Effector CD8-positive, alpha-beta T cell (primary cell): Measurements from ENCODE around the gene PTPRU.

ENCODE experiments used
- DNase-seq: peaks from one replicate; lab custom pipeline; 2025; lab: John Stamatoyannopoulos, UW

Gene PTPRU

DNA sequence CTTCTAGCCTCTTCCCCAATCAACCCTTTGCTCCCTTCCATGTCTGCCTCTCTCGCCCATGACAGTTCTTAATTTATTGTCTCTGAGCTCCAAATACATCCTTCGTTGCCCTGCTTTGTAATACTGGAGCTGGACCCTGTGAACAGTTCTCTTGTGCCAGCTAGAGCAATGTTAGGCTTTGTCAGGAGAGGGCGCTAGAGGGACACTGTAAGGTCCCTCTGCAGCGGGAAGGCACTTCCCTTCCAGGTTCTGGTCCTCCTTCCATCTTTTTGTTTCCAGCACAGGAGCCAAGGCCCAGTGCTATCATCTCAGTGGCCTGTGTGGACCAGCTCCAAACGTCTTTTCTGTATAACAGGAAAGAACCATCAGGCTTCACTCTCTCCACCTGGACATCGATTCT, 95.9 kb downstream of the PTPRU start:
- DNase-seq = no peak

DNA sequence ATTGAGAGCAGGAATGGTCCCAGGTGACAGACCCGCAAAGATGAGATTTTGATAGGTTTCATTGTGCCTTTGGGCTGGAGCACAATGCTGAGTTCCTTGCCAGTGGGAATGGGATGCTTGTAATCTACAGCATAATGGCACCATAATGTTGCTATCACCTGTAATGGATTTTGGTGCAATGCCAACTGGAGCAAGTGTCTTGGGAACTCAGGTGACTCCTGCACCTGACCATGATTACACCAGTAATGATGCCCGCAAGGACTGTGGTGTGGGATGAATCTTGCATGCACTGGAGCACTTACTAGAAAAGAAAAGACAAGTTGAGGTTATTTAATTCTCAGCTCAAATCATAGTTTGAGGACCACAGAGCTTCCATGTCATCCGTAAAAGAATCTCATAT, 96.7 kb downstream of the PTPRU start:
- DNase-seq = no peak

DNA sequence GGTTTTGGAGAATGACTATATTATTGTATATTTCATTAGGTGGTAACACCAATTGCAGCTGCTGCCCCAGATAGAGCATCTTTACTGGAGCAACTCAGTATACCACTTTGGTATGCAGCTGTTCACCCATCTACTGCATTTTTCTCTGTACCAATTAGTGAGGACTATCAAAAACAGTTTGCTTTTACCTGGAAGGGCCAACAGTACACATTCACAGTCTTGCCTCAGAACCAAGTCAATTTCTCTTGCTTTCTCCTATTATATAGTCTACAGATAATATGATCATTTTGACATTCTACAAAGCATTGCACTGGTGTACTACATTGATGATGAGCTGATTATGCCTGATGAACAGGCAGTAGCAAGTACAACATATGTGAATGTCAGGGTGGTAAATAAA, 99.3 kb downstream of the PTPRU start:
- DNase-seq = no peak

DNA sequence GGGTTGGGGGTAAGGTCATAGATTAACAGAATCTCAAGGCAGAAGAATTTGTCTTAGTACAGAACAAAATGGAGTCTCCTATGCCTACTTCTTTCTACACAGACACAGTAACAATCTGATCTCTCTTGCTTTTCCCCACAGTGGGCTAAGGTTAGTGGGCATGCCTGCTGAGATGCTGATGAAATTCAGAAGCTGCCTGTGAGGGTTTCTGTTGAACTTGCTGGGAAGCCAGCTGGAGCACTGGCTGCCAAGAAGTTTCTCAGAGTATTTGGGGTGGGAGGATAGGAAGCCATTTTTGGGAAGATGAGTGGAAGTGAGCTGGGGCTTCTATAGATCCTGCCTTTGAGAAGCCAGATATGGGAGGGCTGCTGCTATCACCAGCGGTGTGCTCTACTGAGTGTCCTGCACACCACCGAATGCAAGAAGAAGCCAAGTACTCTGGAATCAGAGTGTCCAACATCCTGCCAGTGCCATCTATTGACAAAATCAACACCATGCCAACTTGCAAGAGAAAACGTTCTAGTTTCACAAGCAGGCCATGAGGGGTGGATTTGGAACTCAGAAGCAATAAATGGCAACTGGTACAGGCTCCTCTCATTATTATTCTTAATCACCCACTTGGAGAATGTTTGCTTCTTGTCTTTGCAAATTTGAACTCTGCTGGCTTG, 102.7 kb downstream of the PTPRU start:
- no peak for DNase-seq

DNA sequence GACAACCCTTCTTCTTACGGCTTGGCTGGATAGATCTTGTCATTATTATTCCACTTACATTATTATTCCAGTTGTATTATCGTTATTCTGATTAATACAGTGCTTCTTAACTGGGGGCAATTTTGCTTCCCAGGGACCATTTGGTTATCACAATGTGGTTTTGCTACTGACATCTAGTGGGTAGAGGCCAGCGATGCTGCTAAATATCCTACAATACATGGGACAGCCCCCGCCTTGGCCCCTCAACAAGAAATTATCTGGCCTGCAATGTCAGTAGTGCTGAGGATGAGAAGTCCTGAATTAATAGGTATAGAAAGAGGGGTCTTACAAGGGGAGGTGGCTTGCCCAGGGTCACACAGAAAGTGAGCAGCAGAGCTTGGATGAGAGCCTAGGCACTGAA, 105.6 kb downstream of the PTPRU start:
- DNase-seq = no peak

DNA sequence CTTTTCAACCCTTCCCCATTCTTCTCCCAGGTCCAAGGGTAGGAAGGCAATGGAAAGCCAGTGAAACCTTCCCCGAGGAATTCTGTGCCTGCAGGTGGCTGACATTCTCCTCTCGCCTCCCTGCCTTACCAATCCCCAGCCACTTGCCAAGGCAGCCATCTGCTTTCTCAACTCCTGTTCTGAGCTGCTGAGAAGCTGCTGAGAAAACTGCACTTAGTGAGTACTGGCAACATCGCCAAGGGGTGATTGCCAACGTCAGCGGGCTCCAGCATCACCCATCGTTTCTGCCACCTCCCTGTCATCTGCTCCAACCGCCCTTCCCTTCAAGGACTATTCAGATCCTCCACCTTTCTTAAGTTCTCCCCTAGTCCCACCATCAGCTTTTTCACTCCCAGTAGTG, 106.0 kb downstream of the PTPRU start:
- DNase-seq = no peak

DNA sequence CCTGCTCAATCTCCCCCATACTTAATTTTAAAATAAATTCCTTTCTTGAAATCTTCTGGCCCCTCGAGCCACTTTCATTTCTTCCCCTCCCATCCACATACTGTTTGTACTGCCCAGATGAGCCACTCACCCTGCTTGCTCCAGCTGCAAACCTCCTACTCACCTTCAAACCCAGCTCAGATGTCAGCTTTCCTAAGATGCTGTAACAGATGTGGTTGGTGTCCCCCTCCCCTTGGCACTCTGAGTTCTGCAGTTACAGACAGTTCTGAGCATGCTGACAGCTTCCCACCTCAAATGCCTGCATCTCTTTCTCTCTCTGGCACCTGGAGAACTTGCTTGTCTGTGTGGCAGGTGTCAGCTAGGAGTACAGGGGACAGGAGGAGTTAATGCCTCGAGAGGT, 106.7 kb downstream of the PTPRU start:
- no peak for DNase-seq

DNA sequence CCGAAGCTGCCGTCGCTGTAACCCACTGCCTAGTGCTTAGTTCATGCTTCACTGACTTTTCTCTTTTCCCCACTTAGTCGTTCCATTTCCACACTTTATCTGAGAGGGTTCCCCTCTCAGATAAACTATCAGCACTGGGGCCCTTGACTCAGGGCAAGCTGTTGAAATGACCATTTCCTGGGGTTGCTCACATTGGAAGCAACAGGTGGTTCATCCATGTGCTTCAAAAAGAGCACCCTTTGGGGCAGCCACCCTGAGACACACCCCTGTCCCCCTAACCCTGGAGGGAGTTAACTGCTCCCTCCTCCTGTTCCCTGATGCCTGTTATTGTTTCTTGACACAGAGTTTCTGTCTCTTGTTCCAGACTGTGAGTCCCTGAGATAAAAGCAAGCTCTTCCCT, 107.2 kb downstream of the PTPRU start:
- no peak for DNase-seq

DNA sequence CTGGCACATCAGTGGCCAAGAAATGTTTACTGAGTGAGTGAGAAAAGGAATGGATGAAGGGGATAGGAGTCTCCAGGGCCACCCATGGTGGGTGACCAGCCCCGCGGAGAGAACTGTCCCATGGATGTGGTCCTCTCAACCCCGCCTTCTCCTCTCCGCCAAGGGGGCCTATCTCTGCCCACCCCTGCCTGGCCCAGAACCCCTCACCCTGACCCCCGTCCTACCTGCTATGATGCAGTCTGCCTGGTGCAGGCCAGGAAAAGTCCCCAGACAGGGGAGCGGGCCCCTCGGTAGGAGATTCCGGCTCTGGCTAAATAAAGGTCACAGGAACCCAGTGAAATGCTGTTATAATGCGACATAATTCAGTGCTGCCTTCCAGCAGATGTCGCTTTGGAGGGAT, 107.6 kb downstream of the PTPRU start:
- DNase-seq = no peak

DNA sequence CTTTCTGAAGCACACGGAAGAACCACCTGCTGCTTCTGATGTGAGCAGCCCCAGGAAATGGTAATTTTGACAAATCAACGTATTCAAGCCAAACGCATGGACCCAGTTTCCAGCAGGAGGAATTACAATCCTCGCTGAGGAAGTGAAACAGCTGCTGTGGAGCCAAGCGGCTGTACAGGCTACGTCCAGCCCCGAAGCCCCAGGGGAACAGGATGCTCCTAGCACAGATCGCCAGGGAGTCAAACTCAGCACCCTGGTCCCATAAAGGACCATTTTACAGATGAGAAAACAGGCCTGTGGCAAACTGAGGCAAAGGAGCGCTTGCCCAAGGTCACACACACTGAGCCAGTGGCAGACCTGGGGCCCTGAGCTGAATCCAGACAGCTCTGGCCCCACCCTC, 108.0 kb downstream of the PTPRU start:
- no peak for DNase-seq

DNA sequence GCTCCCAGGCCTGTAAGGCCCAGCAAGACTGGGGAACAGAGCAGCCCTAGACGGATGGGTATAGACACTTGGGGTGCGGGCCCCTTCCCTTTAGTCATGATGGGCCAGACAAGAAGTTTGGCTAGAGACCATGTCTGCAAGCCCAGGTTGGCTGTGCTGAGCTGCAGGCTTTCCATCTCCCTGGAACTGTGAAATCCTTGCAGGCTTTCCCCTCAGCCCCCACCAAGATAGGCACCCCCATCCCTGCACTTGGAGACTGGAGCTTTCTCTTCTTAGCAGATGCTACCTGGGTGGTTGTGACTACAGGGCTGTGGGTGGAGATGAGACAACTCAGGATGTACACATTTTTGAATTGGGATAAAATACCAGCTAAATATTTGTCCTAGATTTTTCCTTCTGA, 110.3 kb downstream of the PTPRU start:
- DNase-seq = no peak

DNA sequence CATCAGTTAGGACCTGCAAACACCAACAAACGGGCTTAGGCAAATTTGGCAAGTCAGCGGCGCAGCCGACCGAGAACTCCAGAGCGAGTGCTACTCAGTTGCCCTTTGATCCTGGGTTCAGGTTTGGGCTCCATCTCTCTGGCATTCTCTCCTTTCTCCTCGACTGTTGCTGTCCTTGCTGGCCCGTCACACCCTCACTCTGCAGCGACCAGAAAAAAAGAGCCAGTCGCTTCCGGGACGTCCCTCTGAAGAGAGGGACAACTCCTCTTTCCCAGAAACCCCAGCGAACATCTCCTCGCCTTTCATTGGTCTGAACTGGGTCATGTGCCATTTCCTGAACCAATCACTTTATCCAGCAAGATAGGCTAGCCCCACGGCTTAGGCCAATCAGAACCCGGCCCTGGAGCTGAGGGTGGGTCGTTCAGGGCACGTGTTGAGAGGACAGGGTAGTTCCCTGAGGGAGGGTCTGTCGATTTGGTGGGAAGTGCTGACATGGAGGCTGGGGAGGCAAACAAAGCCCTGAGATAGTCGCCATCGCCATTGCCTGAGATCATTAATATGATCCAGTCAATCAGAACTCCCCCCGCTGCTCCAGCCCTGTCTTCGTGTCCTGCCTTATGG, 113.7 kb downstream of the PTPRU start:
- DNase-seq = no peak

DNA sequence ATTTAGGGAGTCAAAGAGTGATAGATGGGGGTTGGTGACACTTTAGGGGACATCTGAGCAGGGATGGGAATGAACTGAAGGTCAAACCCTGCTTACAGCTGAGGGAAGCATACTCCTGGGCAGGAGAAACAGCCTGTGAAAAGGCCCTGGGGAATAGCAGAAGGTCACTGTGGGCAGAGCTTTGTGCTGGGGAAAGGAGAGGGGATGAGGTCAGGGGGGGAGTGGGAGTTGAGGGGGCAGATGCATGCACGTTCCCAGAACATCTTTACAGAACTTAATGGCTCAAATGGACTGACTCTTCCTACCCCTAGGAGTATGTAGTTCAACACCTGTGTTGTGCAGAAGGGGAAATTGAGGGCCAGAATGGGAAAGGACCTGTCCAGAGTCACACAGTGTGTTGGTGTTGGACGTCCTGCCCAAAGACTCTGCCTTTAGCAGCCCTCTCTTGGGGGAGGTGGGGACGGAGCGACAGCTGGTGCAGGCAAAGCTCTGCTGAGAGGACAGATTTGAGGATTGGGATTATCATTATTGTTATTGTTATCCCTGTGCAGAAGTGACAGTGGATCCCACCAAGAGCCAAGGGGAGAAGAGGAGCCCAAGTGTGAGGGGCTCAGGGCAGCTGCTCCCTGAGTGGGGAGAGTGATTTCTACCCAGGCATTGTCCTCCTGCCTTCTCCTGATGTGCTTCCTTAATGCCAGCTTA, 116.5 kb downstream of the PTPRU start:
- DNase-seq = no peak

DNA sequence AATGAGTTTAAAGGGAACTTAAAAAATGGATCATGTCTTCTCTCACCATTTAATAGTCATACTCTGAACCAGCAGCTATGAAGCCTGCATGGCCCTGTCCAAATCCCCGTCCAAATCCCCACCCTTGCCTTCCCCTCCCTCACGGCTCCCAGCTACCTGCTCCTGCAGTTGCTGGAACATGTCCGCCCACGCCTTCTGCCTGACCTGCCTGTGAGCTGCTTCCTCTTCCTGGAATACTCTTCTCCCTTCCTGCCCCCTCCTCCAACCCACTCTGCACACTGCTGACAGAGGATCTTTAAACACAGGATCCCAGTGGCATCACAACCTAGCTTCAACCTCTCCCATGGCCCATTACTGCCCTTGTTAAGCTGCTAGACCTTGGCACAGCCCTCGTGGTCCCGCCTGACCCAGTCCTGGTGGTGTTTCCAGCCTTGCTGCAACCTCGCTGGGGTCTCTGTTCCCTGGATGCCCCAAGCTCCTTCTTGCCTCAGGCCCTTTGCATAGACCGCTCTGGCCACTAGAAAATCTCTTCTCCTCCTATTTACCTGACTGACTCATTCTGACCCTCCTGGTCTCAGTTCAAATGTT, 118.3 kb downstream of the PTPRU start:
- no peak for DNase-seq

DNA sequence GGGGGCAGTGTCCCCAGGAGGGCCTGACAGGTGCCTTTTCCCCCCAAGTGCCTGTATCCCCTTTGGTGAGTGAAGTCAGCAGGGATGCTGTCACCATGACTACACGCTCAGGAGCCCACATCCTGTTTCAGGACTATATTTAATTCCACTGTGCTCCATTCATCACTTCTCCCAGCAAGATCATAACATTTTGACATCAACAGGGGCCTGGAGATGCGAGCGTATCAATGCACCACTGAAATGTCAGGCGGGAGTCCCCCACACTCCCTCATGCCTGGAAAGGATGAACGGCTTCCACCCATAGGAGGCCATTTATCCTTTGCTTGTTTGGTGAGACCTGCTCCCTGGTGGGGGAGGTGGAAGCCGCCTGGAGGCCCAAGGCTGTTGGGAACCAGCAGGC, 119.1 kb downstream of the PTPRU start:
- no peak for DNase-seq

DNA sequence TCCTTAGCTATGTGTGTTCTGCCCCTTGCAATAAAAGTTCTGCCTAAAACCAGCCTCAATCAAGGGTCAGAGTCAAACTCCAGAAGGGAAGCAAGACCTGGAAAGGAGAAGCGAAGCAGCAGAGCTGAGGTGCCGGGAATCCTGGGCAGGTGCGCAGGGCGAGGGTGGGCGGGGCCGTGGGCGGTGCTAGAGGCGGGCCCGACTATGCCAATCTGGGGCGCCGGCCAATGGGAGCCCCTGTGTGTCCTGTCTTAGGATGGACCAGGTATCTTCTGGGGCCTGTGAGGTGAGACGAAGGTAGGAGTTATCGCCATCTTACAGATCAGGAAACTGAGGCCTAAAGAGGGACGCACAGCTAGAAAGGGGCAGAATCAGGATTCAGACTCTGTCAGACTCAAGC, 120.3 kb downstream of the PTPRU start:
- DNase-seq = no peak

DNA sequence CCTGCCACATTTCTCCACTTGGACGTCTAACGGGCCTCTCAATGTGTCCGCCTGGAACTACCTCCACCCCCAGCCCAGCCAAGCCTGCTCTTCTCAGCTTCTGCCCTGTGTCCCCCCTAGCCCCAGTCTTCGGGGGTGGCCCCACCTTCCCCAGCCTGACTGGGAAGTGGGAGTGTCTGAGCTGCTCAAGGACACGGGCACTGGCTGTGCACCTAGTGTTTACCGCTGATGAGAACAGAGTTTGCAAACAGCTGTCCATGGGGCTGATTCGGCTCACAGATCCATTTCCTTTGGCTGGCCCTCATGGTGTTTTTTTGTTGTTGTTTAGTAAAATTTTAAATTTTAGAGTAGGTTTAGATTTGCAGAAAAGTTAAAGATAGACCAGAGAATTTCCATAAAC, 121.1 kb downstream of the PTPRU start:
- DNase-seq = no peak

DNA sequence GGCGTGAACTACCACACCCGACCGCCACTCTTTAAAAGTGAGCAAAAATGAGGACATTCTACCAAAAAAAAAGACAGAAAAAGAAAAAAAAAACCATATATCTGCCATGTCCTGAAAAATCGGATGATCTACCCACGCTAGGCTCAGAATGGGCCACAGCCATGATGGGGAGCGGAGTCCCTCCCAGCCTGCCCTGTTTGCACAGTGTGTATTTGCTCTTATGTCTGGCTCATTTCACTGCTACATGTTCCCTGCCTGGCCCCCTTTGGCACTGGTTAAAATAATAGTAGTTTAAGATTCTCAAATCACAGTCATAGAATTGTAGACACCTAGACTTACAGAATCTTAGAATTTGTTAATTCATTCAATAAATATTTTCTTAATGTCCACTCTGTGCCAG, 121.9 kb downstream of the PTPRU start:
- DNase-seq = no peak

DNA sequence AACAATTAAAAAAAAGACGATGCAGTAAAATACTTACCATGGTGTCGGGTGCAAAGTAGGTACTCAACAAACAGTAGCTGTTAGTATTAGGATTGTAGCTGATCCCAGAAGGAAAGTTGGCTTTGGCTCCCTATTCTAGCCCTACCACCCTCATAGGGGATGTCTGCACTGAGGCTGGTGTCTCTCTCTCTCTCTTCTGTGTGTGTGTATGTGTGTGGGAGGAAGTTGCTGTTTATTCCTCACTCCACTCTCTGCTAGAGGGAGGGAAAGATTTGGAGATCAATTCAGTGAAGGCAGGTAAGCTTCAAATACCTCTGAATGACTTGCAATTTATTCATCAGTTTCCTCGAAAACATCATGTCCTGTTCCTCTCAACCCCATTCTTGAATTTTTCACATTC, 124.4 kb downstream of the PTPRU start:
- DNase-seq = no peak

DNA sequence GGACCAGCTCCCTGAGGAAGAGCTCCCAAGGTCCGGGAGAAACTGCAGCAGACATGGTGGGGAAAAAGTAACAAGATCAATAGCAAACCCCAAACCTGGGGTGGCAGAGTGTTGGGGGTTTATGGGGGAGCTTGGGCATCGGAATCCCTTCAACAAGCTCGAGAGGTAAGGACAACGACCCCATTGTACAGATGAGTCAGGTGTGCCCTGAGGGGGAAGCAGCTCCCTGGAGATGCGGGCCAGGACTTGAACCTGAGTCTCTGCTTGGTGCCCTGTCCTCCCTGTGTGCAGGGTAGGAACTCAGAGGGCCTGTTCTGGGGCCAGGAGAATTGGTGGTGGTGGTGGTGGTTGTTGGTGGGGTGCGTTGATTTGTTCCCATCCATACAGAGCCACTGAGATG, 125.4 kb downstream of the PTPRU start:
- no peak for DNase-seq

DNA sequence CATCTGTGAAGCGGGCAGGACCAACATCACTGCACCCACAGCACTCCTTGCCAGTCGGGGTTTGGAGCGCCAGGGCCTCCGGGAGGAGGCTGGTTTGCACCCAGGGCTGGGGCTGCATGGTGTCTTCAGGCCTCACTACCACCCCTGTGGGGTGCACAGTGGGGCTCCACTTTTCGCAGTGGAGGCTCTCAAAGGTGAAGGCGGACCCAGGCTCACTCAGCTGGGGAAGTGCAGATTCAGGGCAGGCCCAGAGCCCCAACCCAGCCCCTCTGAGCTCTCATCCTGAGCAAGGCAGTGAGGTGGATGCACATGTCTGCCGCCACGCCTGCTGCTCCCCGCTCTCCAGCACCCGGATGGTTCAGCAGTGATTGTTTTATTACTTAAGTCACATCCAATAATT, 125.8 kb downstream of the PTPRU start:
- no peak for DNase-seq

DNA sequence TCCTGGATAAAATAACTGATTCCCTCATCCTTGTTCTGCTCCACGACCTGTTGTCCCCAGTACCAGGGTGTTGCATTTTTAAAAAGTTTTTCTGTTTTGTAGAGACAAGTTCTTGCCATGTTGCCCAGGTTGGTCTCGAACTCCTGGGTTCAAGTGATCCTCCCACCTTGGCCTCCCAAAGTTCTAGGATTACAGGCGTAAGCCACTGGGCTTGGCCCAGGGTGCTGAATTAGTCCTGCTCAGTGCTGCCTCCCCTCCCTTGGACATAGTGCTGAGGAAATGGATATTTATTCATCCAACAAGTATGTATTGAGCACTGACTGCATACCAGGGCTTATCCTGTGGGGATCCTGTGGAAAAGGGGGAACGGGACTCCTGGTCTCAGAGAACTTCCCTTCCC, 126.4 kb downstream of the PTPRU start:
- DNase-seq = no peak

DNA sequence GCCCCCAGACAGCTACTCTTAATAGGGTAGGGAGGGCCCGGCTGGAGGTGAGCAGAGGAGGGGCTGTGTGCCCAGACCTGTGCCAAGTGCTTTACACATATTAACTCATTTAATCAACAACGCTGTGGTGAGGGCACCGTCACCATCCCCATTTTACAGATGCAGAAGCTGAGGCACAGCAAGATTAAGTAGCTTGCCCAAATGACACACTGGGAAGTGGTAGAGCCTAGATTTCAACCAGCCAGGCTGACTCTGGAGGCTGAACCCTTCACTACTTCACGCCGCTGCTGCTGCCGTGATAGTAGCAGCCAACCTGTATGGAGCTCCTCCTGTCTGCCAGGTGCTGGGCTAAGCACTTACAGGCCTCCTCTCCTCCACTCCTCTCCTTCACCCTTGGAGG, 127.2 kb downstream of the PTPRU start:
- no peak for DNase-seq
